Breast epithelium (tissue), 4 donors: ENCODE data around the gene KIAA1549. TPM values are rescaled to one million over a fixed set of nuclear protein-coding genes. Genes with fewer than 3 reads are reported as not detected.

Experiments used
- DNase-seq, 2 donors: peaks; one replicate each; pipeline ENCODE4 v3.0.0-alpha.2; 2019; ENCODE audit warnings: low spot score in 2 of 2
- H3K27ac ChIP-seq, 2 donors: fragments of 200-600 bp; sonication (generic) in 1 of 2; one replicate each; pipeline ENCODE4 v1.5.1; 2016 to 2019; ENCODE audit warnings: mild to moderate bottlenecking in 1 of 2
- H3K27me3 ChIP-seq, 2 donors: fragments of 200-600 bp; sonication (generic) in 1 of 2; one replicate each; pipeline versions ENCODE4 v1.5.1 to v1.6.0; 2017 to 2019; ENCODE audit warnings: control low read depth in 1 of 2, mild to moderate bottlenecking in 1 of 2
- H3K36me3 ChIP-seq: fragments of 200-600 bp; one replicate; pipeline ENCODE4 v1.5.1; 2019
- H3K4me1 ChIP-seq, 2 donors: fragments of 200-600 bp; sonication (generic); one replicate each; pipeline ENCODE4 v1.5.1; 2016 to 2019; ENCODE audit warnings: control low read depth in 1 of 2
- H3K4me3 ChIP-seq, 3 donors: fragments of 200-600 bp; sonication (generic); 1 replicate in 2 of 3; 2 replicates in 1 of 3; pipeline ENCODE4 v1.5.1; 2016 to 2019; ENCODE audit warnings: mild to moderate bottlenecking in 3 of 3, moderate library complexity in 2 of 3
- H3K9me3 ChIP-seq, 2 donors: fragments of 200-600 bp; sonication (generic) in 1 of 2; one replicate each; pipeline ENCODE4 v1.5.1; 2016 to 2019; ENCODE audit warnings: control low read depth in 1 of 2
- POLR2A ChIP-seq: fragments of 450-650 bp; IDR thresholded peaks from one replicate; pipeline ENCODE4 v1.6.1; 2016; ENCODE audit warnings: antibody characterized with exemption, mild to moderate bottlenecking, moderate library complexity
- POLR2AphosphoS5 ChIP-seq, 3 donors: sonication (generic); formaldehyde crosslinking; IDR thresholded peaks; one replicate each; pipeline ENCODE4 v1.6.1; 2017; ENCODE audit warnings: antibody characterized with exemption in 3 of 3
- intact Hi-C: fragments of 100-400 bp; cut with DNase I; formaldehyde crosslinking; loops from one replicate; pipeline ENCODE4 v1.15.1; 2023; ENCODE audit warnings: low total_unique reads
- total RNA-seq, 3 donors: library from RNA; depleted of rRNA; stranded (reverse); fragments of >200 nt; gene quantifications; one replicate each; pipeline ENCODE4 v1.1.0, GENCODE V29; 2016
- TF ChIP-seq, protein P1 (sequence below), 3 donors: fragments of 450-650 bp; IDR thresholded peaks; one replicate each; pipeline ENCODE4 v1.5.1; 2016 to 2017; ENCODE audit warnings: antibody characterized with exemption in 3 of 3, mild to moderate bottlenecking in 3 of 3, moderate library complexity in 3 of 3

Gene KIAA1549
- total RNA-seq, 3 donors from 2014 or later: 1.8 to 3.9 (median 2.8) TPM

DNA sequence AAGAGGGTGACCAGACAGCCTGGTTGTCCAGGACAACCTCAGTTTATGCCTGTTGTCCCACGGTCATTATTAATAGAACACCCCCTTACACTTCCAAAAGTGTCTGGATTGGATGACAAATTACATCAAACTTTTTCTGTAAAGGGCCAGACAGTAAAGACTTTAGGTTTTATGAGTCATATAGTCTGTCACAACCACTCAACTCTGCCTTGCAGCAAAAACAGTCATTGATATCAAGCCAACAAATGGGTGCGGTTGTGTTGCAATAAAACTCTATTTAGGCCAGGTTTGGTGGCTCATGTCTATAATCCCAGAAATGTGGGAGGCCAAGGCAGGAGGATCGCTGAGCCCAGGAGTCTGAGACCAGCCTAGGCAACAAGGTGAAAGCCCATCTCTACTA is 116.5 kb downstream of the KIAA1549 start:
- intact Hi-C loops: no loop called here
- H3K27ac ChIP-seq: no peak overlapping the region
- no peak for DNase-seq
- H3K9me3 ChIP-seq: no peaks in the 10 kb centered on the region
- no peaks in the 10 kb centered on the region for H3K36me3 ChIP-seq
- no peaks in the 10 kb centered on the region for H3K4me1 ChIP-seq
- H3K4me3 ChIP-seq: no peak overlapping the region
- no peaks in the 10 kb centered on the region for H3K27me3 ChIP-seq
- TF ChIP-seq POLR2A: no peak
- TF ChIP-seq POLR2AphosphoS5 (IDR thresholded peaks at IDR 0.05): no peak
- TF ChIP-seq, protein P1, sequence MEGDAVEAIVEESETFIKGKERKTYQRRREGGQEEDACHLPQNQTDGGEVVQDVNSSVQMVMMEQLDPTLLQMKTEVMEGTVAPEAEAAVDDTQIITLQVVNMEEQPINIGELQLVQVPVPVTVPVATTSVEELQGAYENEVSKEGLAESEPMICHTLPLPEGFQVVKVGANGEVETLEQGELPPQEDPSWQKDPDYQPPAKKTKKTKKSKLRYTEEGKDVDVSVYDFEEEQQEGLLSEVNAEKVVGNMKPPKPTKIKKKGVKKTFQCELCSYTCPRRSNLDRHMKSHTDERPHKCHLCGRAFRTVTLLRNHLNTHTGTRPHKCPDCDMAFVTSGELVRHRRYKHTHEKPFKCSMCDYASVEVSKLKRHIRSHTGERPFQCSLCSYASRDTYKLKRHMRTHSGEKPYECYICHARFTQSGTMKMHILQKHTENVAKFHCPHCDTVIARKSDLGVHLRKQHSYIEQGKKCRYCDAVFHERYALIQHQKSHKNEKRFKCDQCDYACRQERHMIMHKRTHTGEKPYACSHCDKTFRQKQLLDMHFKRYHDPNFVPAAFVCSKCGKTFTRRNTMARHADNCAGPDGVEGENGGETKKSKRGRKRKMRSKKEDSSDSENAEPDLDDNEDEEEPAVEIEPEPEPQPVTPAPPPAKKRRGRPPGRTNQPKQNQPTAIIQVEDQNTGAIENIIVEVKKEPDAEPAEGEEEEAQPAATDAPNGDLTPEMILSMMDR (IDR thresholded peaks at IDR 0.05): no peak

DNA sequence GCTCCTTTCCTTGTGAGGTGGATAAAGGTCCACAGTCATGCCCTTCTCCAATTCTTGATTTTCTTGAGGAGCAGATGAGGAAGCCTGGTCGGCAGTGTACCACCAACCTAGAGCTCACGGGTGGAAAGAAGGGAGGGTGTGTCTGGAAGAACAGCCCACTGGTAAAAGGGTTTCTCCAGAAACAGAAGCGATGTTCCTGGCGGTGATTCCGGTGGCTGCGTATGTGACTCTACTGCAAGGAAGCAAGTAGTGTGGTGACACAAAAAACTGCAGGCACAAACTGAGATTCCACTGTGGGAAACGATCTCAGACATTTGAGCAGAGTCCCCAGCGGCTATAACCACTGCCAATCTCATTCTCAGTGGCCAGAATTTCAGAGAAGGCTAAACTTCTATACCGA is 117.3 kb downstream of the KIAA1549 start:
- H3K4me3 ChIP-seq: no peak overlapping the region
- no peaks in the 10 kb centered on the region for H3K36me3 ChIP-seq
- no peaks in the 10 kb centered on the region for H3K9me3 ChIP-seq
- no peak overlapping the region for H3K27ac ChIP-seq
- TF ChIP-seq, protein P1 (IDR thresholded peaks at IDR 0.05): no peak
- no peak for TF ChIP-seq POLR2A
- no peak for TF ChIP-seq POLR2AphosphoS5 (IDR thresholded peaks at IDR 0.05)
- no peak for DNase-seq
- H3K27me3 ChIP-seq: no peaks in the 10 kb centered on the region
- no peaks in the 10 kb centered on the region for H3K4me1 ChIP-seq
- intact Hi-C loops: no loop called here

DNA sequence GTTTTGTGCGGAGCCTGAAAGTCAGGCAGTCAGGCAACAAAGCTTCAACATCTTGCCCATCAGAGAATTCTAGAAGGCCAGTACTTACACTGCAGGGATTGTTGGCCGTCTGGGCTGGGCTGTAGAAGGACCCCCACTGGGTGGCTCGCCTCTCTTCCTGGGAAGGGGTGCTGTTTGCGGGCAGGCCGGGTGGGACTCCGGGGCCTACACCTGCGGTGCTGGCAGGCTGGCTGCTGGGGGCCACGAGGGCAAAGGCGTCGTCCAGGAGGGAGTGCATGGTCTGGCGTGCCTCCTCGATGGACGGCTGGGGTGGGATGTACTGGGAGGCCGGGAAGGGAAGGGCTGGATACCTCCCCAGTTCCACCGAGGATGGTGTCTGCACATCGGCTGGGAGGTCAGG is 120.1 kb downstream of the KIAA1549 start:
- no peaks in the 10 kb centered on the region for H3K36me3 ChIP-seq
- H3K9me3 ChIP-seq: no peaks in the 10 kb centered on the region
- no peak overlapping the region for H3K4me3 ChIP-seq
- no peaks in the 10 kb centered on the region for H3K4me1 ChIP-seq
- no peak for DNase-seq
- no peak overlapping the region for H3K27ac ChIP-seq
- TF ChIP-seq POLR2A (no peak), POLR2AphosphoS5 (IDR thresholded peaks at IDR 0.05) (no peak)
- TF ChIP-seq, protein P1 (IDR thresholded peaks at IDR 0.05): no peak
- intact Hi-C loops: no loop called here
- H3K27me3 ChIP-seq: no peaks in the 10 kb centered on the region

DNA sequence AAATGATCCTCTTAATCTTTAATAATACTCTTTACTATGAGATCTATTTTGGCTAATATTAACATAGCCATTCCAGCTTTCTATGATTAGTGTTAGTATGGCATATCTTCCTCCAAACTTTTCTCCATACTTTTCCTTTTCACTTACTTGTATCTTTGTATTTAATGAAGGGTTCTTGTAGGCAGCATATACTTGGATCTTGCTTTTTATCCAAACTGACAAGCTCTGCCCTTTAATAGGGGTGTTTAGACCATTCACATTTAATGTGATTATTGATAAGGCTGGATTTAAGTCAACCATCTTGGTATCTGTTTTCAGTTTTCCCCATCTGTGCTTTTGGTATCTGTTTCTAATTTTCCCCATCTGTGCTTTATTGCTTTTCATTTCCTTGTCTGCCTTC is 123.5 kb downstream of the KIAA1549 start:
- intact Hi-C loops: no loop called here
- no peaks in the 10 kb centered on the region for H3K9me3 ChIP-seq
- no peak for DNase-seq
- H3K4me3 ChIP-seq: no peak overlapping the region
- no peaks in the 10 kb centered on the region for H3K27me3 ChIP-seq
- H3K4me1 ChIP-seq: no peaks in the 10 kb centered on the region
- no peak overlapping the region for H3K27ac ChIP-seq
- TF ChIP-seq POLR2A: no peak
- H3K36me3 ChIP-seq: no peaks in the 10 kb centered on the region

DNA sequence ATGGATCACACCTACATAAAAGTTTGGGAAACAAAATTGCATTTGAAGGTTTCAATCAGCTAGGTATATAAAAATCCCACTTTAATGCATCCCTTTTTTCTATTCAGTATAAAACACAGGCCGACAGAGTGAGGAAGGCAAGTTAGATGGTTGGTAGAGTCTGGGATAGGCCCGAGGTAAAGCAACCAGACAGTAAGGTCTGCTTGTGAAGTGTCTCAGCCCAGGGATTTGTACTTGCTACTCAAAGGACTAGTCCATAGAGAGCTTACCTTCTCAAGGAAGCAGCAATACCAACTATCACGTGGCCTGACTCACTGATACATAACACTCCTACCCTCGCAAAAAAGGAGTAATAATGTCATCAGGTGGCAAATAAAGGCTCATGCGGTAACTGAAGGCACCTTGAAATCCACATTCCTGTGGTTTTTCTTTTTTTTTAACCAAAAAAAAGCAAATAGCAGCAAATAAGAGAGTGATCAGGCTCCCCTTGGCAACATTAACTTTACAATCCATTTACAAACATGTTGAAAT is 127.0 kb downstream of the KIAA1549 start:
- H3K27ac ChIP-seq: no peak overlapping the region
- H3K4me3 ChIP-seq: no peak overlapping the region
- no peaks in the 10 kb centered on the region for H3K9me3 ChIP-seq
- DNase-seq: no peak
- no peaks in the 10 kb centered on the region for H3K36me3 ChIP-seq
- intact Hi-C loops: no loop called here
- no peaks in the 10 kb centered on the region for H3K4me1 ChIP-seq
- H3K27me3 ChIP-seq: no peaks in the 10 kb centered on the region
- TF ChIP-seq, protein P1 (IDR thresholded peaks at IDR 0.05): no peak
- TF ChIP-seq POLR2A: no peak
- TF ChIP-seq POLR2AphosphoS5 (IDR thresholded peaks at IDR 0.05): no peak

DNA sequence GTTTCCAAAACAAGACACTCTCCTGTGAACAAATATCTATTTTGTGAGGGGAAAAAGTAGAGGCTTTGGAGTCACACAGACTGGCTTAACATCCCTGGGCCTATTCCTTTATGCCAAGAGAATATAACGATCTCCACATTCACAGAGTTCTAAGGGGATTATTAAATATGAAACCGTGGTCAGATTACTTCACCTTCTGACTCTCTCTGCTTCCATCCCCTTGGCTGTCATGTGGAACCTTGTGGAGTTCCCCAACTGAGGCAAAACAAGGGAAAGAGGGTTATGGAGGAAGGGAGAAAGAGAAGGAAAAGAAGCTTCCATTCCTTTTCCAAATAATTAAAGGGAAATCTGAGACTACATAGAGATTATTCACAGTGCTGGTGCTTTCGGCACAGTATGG is 127.7 kb downstream of the KIAA1549 start:
- no peaks in the 10 kb centered on the region for H3K36me3 ChIP-seq
- H3K27ac ChIP-seq: no peak overlapping the region
- intact Hi-C loops: no loop called here
- no peaks in the 10 kb centered on the region for H3K27me3 ChIP-seq
- no peak overlapping the region for H3K4me3 ChIP-seq
- H3K4me1 ChIP-seq: no peaks in the 10 kb centered on the region
- H3K9me3 ChIP-seq: no peaks in the 10 kb centered on the region
- DNase-seq: no peak
- TF ChIP-seq POLR2A (no peak), POLR2AphosphoS5 (IDR thresholded peaks at IDR 0.05) (no peak)
- TF ChIP-seq, protein P1 (IDR thresholded peaks at IDR 0.05): no peak
